HG03558 (cell line): Measurements from ENCODE around the gene TMEM144.

Experiments used
- ATAC-seq: cut with Tn5 transposase; IDR thresholded peaks from one replicate; pipeline ENCODE4 v1.9.1; 2021; ENCODE audit warnings: moderate number of reproducible peaks; ENCODE audit not compliant: unreplicated experiment; ENCODE audit errors: extremely low read depth

TMEM144 gene

GRCh38 chr4:158209825-158210807 lies at the start of gene TMEM144:
Gene TMEM144 (plus strand): TSS chr4:158210486. CDS start chr4:158212668, 2,182 bp downstream.
- ATAC-seq: peak; percentile 84

DNA sequence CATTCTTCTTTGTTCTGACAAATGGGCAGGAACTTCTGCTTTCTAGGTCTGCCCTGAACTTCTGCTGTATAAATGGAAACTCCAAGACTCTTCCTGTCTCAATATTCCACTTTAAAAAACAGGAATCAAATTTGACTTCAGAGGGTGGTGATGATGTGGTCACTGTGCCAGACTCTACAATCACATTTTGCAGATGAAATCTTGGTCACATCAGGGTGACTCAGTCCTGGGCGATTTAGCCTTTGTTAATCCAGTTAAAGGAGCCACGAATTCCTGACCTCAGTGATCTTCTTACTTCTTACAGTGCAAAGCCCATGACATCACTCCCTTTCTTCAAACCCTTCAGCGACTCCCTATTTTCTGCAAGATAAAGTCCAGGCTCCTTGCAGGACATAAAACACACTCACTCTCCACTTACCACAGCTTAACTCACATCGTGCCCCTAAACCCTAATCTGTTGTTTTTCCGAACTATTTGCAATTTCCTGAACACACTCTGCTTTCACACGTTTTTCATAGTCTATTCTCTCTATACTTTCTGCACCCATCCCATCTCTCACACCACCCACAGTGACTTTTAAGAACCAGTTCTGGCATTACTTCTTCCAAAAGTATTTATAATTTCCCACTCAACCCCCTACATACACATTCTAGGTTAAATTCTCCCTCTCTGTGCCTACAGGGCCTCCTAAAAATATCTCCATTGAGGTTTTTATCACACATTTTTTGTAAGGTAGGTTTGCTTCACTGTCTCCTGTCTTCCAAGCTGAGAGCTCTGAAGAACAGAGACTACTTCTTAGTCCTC lies 48.5 kb upstream of the TMEM144 start:
- no peak for ATAC-seq

GRCh38 chr4:158162631-158163030 lies 47.7 kb upstream of the TMEM144 start:
- ATAC-seq: no peak

GRCh38 chr4:158163941-158164767 lies 46.1 kb upstream of the TMEM144 start:
- ATAC-seq: no peak

DNA sequence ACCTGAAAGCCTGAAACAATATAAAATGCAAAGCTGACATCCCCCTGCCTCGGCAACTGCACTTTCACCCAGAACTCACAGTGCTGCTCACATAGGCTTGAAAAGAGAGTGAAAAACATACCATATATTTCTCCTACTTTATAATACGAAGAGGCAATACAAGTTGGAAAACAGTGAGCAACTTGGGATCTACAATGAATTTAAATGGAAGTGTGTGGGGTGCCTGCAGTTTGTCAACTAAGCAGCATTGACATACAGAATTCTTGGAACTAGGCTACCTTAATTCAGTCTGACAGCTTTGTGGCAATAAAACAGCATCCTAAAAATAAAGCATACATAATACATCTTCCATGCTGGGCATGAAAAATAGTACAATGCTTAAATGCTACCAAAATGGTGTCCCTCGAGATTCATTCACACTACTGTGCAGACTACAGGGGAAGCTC lies 45.5 kb upstream of the TMEM144 start:
- no peak for ATAC-seq

DNA sequence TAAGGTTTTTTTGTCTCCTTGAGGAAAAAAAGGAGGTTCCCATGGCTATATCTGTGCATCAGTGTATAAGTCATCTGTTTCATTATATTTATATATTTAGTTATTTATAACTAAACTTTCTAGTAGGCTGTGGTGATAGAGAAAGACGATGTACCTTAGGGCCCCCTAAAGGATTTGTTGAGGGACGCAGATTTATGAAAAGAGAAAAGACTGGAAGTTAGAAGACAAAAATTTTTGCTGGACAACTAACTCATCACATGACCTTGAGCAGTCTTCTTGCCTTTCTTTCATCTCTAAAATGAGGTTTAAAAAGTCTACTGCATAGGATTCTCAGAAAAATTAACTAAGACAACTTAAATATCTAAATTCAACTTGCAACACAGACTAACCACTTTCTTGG lies 43.6 kb upstream of the TMEM144 start:
- no peak for ATAC-seq

- no peak for ATAC-seq
These were observed 41.7 kb upstream of the TMEM144 start for GRCh38 chr4:158168606-158169005.

DNA sequence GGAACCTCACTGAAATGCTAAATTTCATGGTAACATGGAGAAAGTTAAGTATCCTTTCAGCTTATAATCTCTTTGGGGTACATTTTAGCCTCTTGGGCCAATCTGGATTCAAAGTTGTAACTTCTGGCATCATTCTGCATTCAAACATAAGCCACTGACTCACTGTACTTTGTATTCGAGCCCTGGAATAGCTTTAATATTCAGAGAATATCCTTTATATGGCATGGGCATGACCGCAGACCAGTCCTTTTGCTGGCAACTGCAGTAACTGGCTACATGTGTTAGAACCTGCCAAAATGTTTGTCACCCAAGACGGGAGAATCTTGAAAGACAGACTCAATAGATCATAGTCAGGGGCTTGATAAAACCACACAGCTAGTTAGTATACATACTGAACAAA lies 40.8 kb upstream of the TMEM144 start:
- no peak for ATAC-seq

DNA sequence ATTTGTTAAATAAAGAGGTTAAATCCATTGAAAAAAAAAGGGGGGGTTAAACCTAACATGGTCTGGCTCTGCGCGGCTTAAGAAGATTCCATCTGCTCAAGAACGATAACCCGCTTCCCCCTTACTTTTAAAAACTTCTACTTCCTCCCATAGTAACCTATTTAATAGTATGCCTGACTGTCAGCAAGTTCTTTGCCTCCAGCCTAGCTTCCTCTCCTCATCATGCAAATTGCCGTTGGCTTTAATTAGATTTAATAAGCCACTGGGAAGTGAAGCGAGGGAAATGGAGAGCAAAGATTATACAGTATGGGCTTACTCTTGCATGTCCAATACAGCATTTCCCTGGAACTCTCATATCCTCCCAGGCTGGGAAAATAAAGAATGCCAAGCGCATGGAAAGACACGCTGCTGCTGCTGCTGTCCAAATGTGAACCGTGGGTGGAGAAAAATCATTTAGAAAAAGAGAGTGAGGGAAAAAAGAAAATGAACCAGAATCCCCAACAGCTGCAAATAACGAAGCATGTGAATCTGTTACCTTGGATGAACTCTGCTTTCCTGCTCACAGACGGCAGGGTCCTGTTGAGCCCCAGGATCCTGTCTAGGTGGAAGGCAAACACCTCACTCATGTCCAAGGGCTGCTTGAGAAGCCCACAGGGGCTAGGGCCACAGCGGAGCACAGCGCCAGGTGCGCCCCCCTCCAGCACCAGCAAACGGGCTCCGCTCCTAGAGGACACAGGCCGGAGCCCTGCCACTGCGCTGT lies 40.2 kb upstream of the TMEM144 start:
- ATAC-seq: no peak

- ATAC-seq: no peak
These were observed 39.4 kb upstream of the TMEM144 start for GRCh38 chr4:158170691-158171561.

DNA sequence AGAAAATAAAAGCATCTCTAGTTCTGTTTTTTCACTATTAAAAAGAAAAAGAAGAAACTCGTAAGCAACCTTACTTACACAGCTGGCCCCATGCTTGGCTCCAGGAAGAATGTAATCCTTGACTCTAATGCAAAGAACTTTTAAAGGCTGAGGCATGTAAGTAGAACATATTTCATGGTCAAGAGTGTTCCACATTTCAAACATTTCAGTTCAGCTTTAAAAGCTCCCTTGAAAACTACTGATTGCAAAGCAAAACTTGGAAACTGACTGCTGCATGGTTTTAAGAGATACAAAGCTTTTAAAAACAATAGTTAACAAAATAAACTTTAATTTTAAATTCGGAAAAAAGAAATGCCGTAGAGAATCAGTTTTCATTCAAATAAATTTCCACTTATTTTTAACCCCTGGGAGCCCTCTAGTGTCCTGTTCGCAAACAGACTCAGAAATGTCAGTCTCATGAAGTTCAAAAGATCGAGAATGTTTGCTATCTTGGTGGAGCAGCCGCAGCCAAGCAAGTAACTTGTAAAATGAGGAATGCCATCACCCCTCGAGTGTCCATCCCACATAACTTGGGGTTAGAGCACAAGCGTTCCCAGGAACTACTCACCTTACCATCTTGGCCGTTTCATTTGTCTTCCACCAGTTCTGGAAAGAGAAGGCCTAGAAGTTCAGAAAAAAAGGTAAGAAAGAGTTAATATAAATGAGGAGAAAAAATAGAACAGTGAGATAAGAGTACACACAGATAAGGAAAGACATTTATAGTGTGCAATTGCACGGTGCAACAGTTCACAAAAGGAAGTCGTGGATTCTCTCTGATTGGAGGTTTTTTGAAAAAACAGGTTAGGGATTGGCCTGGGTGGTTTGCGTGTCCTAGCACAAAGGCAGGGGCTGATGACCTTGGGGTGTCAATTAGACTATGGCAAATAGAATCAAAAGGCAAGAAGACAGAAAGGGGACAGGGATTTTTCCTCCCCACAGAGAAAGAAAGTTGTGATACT lies 37.7 kb upstream of the TMEM144 start, which contains the start of gene GASK1B:
Gene GASK1B, minus strand, starts transcription at position 765 of the 998 bp plus-strand sequence. CDS start 1,650 bp downstream, outside the sequence.
- no peak for ATAC-seq

DNA sequence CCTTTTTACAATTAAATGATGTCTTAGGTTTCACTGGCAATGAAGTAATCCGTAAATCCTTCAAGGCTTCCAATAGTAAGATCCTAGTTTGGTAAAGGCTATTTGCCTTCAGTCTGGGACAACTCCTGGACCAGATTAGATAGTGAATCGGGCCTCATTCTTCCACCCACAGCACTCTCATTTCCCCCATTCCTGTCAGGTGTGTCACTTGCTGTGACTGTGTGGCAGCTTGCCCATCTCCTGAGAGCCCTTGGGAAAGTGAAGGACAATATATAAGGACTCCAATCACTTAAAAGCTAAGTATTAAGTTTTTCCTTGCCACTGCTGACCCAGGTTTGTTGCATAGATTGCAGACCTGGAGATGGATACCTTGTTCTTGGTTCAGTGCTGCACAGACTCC lies 34.2 kb upstream of the TMEM144 start:
- no peak for ATAC-seq

DNA sequence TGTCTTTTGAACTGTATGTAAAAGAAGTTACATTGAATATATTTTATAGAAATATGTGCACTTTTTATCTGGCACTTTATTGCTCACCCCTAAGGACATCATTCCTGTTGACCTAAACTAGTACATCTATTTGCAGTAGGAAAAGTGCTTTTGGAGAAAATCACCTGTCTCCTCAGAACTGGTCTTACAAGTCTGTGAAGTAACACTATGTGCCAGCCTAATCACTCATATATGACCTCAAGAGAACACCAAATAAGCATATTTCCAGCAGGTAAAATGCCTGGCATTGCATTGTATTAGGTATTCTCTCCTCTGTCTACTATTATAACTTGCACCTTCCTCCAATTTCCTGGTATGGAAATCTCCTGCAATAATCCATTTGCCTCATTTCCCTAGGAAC lies 33.5 kb upstream of the TMEM144 start:
- no peak for ATAC-seq

- ATAC-seq: no peak
These were observed 30.8 kb upstream of the TMEM144 start for GRCh38 chr4:158179465-158179864.

DNA sequence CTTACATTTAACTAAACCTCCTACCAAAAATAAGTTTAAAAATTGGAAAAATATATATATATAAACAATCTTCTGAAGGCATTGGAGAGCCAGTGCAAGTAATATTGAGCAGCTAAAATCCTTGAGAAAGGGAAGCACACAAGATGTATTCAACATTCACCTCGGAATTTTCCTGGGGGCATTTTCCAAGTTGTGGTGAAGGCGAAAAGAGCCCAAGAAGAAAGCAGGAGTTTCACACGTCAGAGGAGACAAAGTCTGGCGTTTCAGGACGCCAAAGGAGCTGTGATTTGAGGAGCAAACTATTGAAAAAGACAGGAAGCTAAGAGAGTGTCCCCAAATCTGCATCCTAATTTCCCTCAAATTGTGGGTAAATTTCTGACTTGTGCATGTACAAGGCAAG lies 28.4 kb upstream of the TMEM144 start:
- ATAC-seq: no peak

GRCh38 chr4:158182736-158183135 lies 27.6 kb upstream of the TMEM144 start:
- ATAC-seq: no peak

DNA sequence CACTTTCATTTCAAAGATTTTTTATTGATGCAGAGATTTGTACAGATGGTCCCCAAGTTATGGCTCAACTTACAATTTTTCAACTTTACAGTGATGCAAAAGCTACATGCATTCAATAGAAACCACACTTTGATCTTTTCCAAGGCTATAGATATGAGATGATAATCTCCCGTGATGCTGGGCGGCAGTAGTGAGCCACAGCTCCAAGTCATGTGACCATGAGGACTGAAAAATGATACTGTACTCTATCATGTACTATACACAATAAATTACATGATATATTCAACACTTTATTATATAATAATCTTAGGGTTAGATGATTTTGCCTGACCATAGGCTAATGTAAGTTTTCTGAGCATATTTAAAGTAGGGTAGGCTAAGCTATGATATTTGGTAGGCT lies 23.5 kb upstream of the TMEM144 start:
- no peak for ATAC-seq
